ENCODE data around the gene SYTL3.

- no peak for TF ChIP-seq BRCA1 (IDR thresholded peaks at IDR 0.05; ENCODE audit: low read depth, low read length)
- TF ChIP-seq CTCF (IDR thresholded peaks at IDR 0.05; ENCODE audit: control extremely low read depth in 1 of 3, insufficient read depth in 1 of 3, low read depth in 1 of 3, low read length in 3 of 3) = no peak
- no peak for TF ChIP-seq CHD1 (IDR thresholded peaks at IDR 0.05; ENCODE audit: low read depth, low read length)
- no peak for TF ChIP-seq E2F6 (IDR thresholded peaks at IDR 0.05)
- no peak for TF ChIP-seq POU5F1 (IDR thresholded peaks at IDR 0.05; ENCODE audit: low read depth, low read length)
These were observed 63.6 kb downstream of the SYTL3 start for GRCh38 chr6:158713469-158713868.
